Ecto neural progenitor cell (in vitro differentiated cells): ENCODE results near the gene FBLN2.

ENCODE experiments used
- DNase-seq: peaks from one replicate; pipeline ENCODE4 v3.0.0-alpha.2; 2018; ENCODE audit warnings: low spot score

The FBLN2 gene

DNA sequence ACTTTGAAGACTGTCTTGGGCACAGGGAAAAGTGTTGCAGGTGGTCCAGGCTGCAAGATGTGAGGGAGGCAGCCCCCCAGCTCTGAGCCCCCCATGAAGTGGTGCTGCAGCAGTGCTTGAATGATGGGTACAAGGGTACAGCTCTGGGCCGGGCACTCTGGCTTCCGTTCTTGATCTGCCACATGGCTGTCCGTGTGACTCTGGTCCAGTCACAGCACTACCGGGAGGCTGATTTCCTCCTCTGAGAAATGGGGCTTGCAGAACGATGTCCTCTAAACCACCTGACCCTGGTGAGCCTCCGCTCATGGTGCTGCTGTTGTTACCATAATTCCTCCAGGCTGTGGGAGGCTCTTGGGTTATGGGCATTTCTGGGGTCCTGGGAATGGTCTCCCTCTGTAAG lies 75.1 kb downstream of the FBLN2 start:
- no peak for DNase-seq

DNA sequence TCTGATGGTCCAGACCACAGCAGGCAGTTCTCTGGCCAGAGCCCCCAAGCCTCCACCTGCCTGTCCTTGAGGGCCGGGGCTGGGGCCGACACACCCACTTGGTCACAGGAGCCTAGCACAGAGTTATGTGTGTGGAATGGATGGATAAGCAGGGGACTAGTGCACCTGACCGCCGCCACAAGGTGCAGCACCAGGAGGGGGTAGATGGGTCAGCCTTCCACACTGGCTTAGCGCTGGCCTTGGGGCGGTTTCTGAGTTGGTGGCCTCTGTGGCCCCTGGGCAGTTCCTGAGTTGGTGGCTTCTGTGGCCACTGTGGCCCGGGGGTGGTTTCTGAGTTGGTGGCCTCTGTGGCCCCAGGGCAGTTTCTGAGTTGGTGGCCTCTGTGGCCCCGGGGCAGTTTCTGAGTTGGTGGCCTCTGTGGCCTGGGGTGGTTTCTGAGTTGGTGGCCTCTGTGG lies 75.8 kb downstream of the FBLN2 start:
- no peak for DNase-seq

DNA sequence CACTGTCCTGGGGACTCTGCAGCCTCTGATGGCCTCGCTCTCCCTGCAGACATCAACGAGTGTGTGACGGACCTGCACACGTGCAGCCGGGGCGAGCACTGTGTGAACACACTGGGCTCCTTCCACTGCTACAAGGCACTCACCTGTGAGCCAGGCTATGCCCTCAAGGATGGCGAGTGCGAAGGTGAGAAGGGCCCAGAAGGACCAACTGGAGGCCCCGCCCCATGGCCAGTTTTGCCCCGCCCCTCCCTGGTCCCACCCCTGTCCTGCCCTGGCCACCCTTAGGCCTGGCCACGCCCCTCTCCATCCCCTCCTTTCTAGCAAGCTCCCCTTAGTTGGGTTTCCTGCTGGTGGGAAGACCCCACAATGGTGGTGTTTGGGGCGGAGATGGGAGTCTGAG lies 77.5 kb downstream of the FBLN2 start:
- no peak for DNase-seq

DNA sequence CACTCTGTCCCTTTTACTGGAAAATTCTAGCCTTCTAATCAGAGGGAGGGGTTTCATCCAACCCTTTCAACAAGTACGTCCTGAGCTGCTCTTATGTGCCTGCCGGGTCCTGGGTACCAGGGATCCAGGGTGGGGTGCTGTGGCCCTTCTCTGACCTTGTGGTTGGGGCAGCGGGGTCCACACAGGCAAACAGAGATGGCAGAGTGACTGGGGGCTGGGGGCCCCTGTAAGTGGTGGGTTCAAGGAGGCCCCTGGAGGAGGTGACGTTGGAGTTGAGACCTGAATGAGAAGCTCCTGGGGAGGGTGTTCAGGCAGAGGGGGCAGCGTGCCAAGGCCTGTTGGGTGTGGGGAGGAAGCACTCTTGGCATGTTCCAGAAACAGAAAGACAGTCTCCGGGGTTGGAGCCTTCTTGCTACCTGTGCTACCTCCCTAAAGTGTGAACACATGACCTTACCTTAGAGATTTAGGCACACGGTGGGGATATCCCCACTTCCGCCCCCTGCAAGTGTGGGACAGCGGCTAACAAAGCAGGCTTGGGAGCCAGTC lies 78.1 kb downstream of the FBLN2 start:
- DNase-seq = no peak

DNA sequence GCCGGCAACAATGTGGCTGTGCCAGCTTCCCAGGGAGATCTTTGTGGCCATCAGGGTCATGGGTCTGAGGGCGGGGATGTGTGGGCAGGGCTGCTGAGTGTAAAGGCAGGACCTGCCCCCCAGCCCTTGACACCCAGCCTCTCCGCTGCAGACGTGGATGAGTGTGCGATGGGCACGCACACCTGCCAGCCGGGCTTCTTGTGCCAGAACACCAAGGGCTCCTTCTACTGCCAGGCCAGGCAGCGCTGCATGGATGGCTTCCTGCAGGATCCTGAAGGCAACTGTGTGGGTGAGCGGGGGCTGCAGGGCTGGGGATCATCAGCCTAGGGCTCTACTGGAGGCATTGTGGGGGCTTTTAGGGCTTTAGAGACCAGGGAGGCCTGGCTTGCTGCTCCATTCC lies 78.8 kb downstream of the FBLN2 start:
- DNase-seq = no peak

DNA sequence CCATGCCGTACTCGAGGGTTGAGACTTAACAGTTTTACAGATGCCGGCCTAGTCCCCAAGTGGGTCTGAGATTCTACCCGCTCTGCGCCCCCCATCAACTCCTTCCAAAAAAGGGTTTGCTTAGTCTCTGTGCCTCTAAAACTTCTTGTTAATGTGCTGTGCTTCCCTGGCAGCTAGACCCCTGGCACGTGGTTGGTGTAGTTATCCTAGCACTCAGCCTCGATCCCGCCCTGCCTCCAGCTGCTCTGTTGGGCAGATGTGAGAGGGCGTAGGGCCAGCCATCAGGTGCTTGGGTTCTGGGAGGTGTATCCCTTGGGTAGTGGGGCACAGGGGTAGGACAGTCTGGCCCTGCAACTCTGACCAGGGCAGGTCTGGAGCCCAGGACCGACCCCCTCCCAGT lies 79.5 kb downstream of the FBLN2 start:
- DNase-seq = no peak

DNA sequence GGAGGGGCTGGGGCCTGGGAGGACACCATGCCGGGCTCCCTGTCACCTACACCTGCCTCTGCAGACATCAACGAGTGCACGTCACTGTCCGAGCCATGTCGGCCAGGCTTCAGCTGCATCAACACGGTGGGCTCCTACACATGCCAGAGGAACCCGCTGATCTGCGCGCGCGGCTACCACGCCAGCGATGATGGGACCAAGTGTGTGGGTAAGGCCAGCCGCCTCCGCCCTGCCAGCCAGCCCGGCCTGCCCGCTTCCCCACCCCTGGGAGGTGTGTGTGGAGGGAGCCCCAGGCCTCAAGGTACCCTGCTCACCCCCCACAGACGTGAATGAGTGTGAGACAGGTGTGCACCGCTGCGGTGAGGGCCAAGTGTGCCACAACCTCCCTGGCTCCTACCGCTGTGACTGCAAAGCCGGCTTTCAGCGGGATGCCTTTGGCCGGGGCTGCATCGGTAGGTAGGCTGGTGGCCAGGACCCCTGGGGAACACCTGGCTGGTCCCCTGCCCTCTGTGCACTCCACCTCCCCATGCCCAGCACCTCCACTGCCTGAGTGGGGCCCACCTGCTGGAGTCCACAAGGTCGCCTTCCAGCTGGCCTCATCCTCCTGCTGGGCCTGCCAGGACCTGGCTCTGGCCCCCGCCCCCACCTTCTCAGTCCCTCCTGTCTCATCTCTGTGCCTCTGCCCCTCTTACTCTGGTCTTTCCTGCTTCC lies 80.1 kb downstream of the FBLN2 start:
- no peak for DNase-seq

DNA sequence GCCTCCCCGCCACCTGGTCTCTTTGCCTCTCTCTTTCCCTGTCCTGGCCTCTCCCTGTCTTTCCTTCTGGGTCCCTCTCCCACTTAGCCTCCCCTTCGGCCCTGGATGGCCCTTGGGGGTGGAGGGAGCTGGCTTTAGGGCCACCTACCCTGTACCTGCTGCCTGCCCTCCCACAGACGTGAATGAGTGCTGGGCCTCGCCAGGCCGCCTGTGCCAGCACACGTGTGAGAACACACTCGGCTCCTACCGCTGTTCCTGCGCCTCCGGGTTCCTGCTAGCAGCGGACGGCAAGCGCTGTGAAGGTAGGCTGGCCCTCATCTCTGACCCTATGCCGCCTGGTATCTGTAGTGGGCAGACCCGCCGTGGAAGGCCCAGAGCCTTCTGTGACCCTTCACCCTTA lies 80.7 kb downstream of the FBLN2 start:
- DNase-seq = no peak

DNA sequence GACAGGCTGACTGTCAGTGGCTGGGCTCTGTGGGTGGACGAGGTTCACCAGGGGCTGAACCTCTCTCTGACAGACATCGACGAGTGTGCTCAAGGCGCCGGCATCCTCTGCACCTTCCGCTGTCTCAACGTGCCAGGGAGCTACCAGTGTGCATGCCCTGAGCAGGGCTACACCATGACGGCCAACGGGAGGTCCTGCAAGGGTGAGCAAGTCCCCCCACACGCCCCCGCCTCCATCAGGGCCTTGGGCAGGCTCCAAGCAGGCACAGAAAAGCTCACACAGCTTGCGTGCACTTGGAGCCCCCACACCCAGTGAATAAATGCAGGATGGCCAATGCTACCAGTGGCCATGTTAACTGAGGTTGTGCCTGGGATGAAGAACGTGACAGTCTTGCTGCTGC lies 82.3 kb downstream of the FBLN2 start:
- no peak for DNase-seq

DNA sequence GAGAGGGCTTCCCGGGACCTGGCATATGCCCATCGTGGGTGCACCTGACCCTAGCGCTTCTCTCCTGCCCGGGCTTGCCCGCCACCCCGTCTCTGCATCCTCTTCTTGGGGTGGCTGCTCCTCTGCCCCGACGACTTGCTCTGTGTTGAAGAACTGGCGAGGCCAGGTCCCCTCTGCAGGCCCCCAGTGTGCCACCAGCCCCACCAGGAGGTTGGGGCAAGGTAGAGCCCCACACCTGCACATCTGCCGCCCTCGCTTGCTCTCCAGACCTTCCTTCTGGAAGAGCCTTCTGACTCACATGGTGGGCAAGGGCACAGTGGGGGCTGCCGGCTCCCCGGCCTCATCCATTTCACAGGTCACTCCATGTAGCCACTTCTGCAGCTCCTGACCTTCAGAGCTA lies 84.3 kb downstream of the FBLN2 start:
- no peak for DNase-seq

DNA sequence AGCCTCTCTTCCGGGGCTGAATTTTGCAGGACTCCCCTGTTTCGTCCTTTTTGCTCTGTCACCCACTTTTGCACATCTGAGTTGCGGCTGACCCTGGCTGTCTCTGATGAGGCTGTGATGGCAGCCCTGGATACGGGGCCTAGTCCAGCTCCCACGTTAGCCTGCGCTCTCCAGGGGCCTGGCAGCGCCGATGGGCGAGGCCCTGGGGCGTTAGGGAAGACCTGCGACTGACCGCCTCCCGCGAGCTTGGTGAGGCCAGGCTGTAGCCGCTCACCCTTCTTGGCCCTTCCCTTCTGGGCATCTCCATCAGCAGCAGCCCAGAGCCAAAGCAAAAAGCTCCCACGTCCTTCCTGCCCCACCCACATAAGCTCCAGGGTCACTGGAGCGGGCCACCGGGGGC lies 85.2 kb downstream of the FBLN2 start:
- DNase-seq = no peak

DNA sequence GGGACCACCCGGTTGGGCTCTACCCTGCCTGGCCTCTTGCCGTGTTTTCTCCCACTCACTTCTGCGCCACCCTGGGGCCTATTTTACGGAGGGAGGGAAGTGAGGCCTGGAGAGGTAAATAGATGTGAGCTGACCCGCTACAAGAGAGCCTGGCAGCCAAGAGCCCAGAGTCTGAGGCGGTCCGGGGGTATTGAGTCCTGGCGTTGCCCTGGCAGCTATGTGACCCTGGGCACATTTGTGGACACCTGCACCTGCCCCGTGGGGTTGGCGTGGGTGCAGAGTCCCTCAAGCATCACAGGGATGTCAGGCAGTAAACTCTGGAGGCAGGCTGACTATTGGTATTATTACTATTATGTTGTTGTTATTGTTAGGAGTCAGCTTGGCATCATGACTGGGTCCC lies 85.7 kb downstream of the FBLN2 start:
- DNase-seq = no peak

DNA sequence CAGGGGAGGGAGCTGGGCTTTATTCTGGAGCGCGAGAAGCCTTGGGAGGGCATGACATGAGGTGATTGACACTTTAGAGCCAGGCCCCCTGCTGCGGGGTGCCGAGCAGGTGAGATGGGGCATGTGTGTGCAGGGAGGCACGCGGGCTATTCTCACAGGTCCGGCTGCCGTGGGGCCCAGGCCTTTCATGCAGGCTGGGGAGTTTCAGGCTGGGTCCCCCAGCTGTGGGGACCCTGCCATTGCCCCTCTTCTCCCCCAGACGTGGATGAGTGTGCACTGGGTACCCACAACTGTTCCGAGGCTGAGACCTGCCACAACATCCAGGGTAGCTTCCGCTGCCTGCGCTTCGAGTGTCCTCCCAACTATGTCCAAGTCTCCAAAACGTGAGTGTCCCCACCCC lies 87.3 kb downstream of the FBLN2 start:
- no peak for DNase-seq

DNA sequence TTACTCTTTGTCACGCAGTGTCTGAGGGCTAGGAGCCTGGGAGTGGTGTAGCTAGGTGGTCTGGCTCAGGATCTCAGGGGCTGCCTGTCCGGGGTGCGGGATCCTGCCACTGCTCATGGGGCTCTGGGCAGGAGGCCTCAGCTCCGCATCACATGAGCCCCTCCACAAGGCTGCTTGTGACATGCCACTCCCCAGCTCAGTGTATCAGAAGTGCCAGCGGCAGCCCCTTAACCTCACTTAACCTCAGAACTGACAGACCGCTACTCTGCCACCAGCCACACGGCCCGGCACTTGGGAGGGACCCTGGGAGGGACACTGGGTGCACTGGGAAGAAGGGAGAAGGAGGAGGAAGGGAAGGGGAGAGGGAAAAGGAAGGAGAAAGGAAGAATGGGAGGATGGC lies 87.9 kb downstream of the FBLN2 start:
- no peak for DNase-seq

DNA sequence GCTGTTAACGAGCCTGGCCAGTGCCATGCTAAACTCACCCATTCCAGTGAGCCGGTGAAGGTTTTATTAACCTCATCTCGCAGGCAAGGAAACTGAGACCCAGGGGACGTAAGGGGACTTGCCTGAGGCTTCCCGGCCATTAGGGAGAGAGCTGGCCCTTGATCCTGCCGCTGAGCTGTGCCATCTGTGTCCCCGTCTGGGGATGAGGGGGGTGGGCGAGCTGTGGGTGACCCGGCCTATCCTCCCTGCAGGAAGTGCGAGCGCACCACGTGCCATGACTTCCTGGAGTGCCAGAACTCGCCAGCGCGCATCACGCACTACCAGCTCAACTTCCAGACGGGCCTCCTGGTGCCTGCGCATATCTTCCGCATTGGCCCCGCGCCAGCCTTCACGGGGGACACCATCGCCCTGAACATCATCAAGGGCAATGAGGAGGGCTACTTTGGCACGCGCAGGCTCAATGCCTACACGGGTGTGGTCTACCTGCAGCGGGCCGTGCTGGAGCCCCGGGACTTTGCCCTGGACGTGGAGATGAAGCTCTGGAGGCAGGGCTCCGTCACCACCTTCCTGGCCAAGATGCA lies 88.5 kb downstream of the FBLN2 start:
- no peak for DNase-seq

DNA sequence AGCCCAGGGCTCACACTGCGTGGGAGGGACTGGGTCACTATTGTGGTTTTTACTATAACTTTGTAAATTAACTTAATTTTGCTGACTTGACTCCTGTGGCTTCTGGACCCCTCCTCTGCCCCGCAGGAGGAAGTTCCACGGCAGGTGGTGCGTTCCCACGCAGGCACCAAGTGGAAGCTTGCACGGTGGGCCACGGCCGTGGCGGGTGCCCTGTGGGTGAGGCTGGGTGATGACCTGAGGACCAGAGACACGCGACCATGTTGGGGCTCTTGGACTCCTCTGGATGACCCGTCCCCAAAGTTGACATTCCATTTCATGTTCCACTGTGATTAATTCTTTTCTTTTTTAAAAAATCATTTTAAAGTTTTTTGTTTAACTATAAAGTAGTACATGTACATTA lies 89.0 kb downstream of the FBLN2 start:
- no peak for DNase-seq

DNA sequence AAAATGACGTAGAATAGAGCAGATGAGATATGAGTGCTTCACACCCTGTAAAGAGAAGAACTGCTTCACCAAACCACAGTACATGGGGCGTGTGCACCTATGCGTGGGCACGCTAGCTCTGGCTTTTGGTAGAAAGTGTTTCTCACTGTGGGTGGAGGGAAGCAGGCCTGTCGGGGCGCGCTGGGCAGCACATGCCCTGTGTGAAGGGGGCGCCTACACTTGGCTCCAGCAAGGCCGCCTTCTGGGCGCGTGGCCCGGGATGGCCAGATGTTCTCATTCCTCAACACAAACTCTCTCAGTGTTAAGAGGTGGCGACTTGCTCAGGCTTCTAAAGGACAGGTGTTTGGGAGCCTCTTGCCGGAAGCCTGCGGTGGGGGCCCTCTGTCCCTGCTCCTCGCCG lies 90.0 kb downstream of the FBLN2 start:
- no peak for DNase-seq

DNA sequence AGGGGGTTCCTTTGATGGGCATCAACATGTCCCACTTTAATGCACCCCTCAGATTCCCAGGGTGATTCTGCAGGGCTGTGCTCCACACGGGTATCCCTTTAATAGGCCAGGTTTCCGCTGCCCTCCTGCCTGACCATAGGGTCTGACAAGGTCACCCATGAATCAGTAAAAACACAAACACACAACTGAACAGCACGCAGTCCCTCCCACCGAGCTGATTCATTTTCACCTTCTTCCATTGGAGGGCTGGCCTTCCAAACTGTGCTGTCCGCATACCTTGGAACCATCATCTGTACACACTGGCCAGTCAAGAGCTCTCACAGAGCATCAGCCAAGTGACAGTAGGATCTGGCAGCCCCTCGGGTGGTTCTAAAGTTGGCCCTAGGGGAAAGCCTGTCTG lies 93.7 kb downstream of the FBLN2 start:
- DNase-seq = no peak

DNA sequence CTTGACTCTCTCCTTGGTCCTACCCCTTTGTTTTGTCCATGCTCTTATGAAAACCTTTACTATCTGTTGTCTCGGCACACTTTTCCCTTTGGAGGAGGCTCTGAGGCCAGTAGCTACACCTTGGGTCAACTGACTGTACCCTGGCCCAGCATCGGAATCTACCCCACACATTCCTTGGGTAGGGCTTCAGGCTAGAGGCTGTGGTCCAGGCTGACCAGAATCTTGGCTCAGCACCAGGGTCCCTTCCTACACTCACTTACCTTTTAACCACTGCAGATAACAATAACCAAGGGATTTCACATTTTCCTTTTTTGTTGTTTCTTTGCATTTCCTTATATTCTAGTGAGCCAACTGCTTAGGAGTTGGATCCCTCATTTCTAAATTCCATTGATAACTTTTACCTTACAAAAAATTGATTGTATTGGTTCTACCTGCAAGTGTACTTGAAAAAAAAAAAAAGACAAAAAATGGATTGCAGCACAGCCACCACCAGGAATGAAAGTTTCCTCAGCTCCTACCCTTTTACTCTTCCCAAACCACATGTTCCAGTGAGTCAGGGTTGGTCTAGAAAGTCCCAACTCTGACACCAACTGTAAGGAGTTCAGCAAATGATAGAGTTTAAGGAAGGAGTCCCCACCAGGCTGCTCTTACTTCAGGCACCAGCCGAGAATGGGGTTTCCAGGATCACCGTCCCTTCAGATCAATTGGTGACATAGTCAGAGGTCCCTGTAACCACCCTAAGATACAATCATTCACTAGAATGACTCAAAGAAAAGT lies 95.6 kb downstream of the FBLN2 start:
- DNase-seq = no peak

DNA sequence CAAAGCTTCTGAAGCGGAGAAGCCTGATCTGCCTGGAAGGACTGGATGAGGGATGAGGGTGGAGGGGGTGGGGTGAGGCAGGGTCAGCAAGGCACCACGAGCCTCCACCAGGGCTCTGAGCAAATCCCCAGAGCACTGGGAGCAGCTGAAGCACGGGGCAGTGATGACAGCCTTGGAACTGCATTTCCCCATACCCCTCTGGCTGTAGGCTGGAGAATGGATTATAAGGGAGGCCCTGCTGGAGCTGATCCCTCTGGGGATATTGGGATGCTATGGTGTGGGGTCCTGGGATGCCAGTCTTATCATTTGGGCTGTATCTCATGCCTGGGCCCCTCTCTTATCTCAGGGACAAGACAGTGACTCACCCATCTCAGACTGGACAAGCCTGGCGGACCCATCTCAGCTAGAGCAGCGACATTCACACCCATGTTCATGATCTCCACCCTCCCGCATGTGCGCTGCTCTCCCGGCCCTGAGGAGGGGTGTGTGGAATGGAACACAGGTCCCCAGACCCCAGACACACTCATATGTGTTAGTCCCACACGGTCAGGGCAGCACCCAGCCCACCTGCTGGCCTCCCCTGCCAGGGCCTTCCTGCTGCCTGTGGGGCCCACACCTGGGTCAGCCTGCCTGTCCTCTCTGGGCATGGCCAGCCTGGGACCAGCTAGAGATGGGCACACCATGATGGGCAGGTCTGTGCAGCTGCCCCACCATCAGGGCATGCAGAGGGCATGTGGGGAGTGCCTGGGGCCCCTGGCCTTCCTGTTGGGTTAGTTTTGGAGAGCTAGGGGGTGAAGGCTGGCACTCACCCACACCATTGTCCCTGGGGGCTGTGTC lies 97.1 kb downstream of the FBLN2 start:
- no peak for DNase-seq

DNA sequence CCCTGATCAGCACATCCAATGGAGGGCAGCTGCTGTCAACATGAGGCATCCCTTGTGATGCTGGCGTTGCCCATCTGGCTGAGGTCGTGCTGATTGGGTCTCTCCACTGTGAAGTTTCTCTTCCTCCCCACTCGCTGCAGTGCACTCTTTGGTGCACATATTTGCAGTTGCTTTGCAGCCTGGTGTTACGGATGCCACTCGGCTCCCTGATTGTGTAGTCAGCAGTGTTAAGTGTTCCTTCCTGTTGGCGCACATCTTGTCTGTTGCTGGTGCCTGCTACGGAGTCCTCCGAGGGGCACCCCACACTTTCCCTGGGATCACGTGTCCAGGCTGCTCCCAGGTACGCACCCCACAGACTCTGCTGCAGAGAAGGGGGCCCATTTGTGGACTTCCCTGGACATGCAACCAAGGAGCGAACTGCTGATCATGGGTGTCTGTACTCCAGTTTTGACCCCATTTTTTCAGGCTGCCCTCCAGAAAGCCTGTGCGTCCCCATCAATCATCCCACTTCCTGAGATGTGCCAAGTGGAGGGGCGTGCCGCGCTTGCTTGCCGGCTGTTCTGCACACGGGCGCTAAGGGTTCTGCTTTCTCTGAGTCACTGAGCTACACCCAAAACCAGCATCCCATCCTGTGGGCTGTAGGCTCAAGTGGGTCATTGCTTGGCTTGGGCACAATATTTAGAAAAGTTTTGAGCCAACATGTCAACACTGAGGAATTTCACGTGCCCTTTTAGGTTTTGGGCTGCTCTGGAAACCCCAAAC lies 98.6 kb downstream of the FBLN2 start:
- no peak for DNase-seq
